Liver (tissue), 9 donors: ENCODE data around the gene ZNF524. TPM values are rescaled to one million over a fixed set of nuclear protein-coding genes. Genes with fewer than 3 reads are reported as not detected.

Experiments used
- DNase-seq: peaks from one replicate; pipeline ENCODE4 v3.0.0-alpha.2; 2017; ENCODE audit warnings: low spot score
- H3K27ac ChIP-seq, 2 donors: one replicate each; pipeline ENCODE4 v1.7.0; 2013; ENCODE audit warnings: inconsistent platforms in 2 of 2, low read length in 2 of 2, control low read depth in 1 of 2, low read depth in 1 of 2, mild to moderate bottlenecking in 1 of 2
- H3K27me3 ChIP-seq, 4 donors: one replicate each; pipeline versions ENCODE4 v1.6.1 to v1.7.0; 2013; ENCODE audit warnings: low read length in 3 of 4, inconsistent platforms in 1 of 4, mild to moderate bottlenecking in 1 of 4, moderate library complexity in 1 of 4; ENCODE audit not compliant: control insufficient read depth in 4 of 4, insufficient read depth in 4 of 4
- H3K36me3 ChIP-seq, 4 donors: one replicate each; pipeline versions ENCODE4 v1.6.1 to v1.7.0; 2013; ENCODE audit warnings: low read length in 3 of 4, mild to moderate bottlenecking in 3 of 4, low read depth in 1 of 4, moderate library complexity in 1 of 4; ENCODE audit not compliant: control insufficient read depth in 4 of 4, insufficient read depth in 3 of 4
- H3K4me1 ChIP-seq, 4 donors: one replicate each; pipeline versions ENCODE4 v1.6.1 to v1.7.0; 2013; ENCODE audit warnings: low read length in 3 of 4, mild to moderate bottlenecking in 3 of 4, moderate library complexity in 1 of 4; ENCODE audit not compliant: control insufficient read depth in 4 of 4, insufficient read depth in 4 of 4
- H3K4me3 ChIP-seq, 3 donors: one replicate each; pipeline versions ENCODE4 v1.6.1 to v1.7.0; 2013; ENCODE audit warnings: low read length in 3 of 3, control low read depth in 1 of 3, low read depth in 1 of 3, mild to moderate bottlenecking in 1 of 3
- H3K9ac ChIP-seq, 2 donors: one replicate each; pipeline ENCODE4 v1.7.0; 2013; ENCODE audit warnings: low read length in 2 of 2, mild to moderate bottlenecking in 2 of 2, moderate library complexity in 2 of 2, control low read depth in 1 of 2, low read depth in 1 of 2
- H3K9me3 ChIP-seq, 4 donors: one replicate each; pipeline versions ENCODE4 v1.6.1 to v1.7.0; 2013; ENCODE audit warnings: low read length in 3 of 4; ENCODE audit not compliant: control insufficient read depth in 4 of 4
- ATF3 ChIP-seq: IDR thresholded peaks from 2 replicates; pipeline ENCODE4 v1.6.1; 2016; ENCODE audit warnings: antibody characterized with exemption
- CTCF ChIP-seq: fragments of 150-350 bp; IDR thresholded peaks from 2 replicates; pipeline ENCODE4 v1.5.1; 2017; ENCODE audit warnings: improper control_type of control experiment, low read depth, low read length; ENCODE audit not compliant: missing input control
- EGR1 ChIP-seq, 2 donors: IDR thresholded peaks; 2 replicates each; pipeline ENCODE4 v1.6.1; 2016 to 2018; ENCODE audit warnings: antibody characterized with exemption in 2 of 2, low read depth in 2 of 2
- FOXA1 ChIP-seq: IDR thresholded peaks from 2 replicates; pipeline ENCODE4 v1.6.1; 2016; ENCODE audit warnings: antibody characterized with exemption
- FOXA2 ChIP-seq: IDR thresholded peaks from 2 replicates; pipeline ENCODE4 v1.6.1; 2016; ENCODE audit warnings: antibody characterized with exemption
- GABPA ChIP-seq, 2 donors: IDR thresholded peaks in 1 of 2; conservative IDR thresholded peaks in 1 of 2; 2 replicates each; pipeline ENCODE4 v1.6.1; 2016; ENCODE audit warnings: antibody characterized with exemption in 2 of 2, mild to moderate bottlenecking in 1 of 2, moderate library complexity in 1 of 2
- JUND ChIP-seq, 2 donors: IDR thresholded peaks; 2 replicates each; pipeline ENCODE4 v1.6.1; 2016; ENCODE audit warnings: antibody characterized with exemption in 2 of 2
- MAX ChIP-seq: IDR thresholded peaks from 2 replicates; pipeline ENCODE4 v1.6.1; 2016; ENCODE audit warnings: antibody characterized with exemption
- NR2F2 ChIP-seq: IDR thresholded peaks from 2 replicates; pipeline ENCODE4 v1.6.1; 2016; ENCODE audit warnings: antibody characterized with exemption
- RAD21 ChIP-seq, 2 donors: IDR thresholded peaks; 2 replicates each; pipeline ENCODE4 v1.6.1; 2016; ENCODE audit warnings: antibody characterized with exemption in 2 of 2, mild to moderate bottlenecking in 2 of 2
- REST ChIP-seq: IDR thresholded peaks from 2 replicates; pipeline ENCODE4 v1.6.1; 2016; ENCODE audit warnings: antibody characterized with exemption, mild to moderate bottlenecking
- RXRA ChIP-seq, 2 donors: IDR thresholded peaks; 2 replicates each; pipeline ENCODE4 v1.6.1; 2017 to 2018; ENCODE audit warnings: antibody characterized with exemption in 2 of 2, mild to moderate bottlenecking in 1 of 2
- SP1 ChIP-seq: IDR thresholded peaks from 2 replicates; pipeline ENCODE4 v1.6.1; 2018; ENCODE audit warnings: antibody characterized with exemption, mild to moderate bottlenecking
- TAF1 ChIP-seq: conservative IDR thresholded peaks from 2 replicates; pipeline ENCODE4 v1.6.1; 2016; ENCODE audit warnings: antibody characterized with exemption, mild to moderate bottlenecking
- YY1 ChIP-seq: IDR thresholded peaks from 2 replicates; pipeline ENCODE4 v1.6.1; 2016; ENCODE audit warnings: antibody characterized with exemption, mild to moderate bottlenecking
- WGBS: extraction: QIAGEN DNeasy Blood & Tissue Kit; methylation state at CpG from one replicate; pipeline ENCODE4 v1.1.7; 2013; 5-methylcytosine and 5-hydroxymethylcytosine counted together
- polyA plus RNA-seq, 2 donors: library from polyadenylated mRNA; stranded (reverse) in 1 of 2; unstranded in 1 of 2; fragments of 200-250 nt in 1 of 2; fragments of >200 nt in 1 of 2; fragmentation: Nextera tagmentation in 1 of 2; extraction: Ambion mirVana in 1 of 2; gene quantifications; one replicate each; pipeline versions ENCODE4 v1.2.1 to v1.2.3, GENCODE V29; 2013 to 2015
- total RNA-seq, 2 donors: library from RNA; depleted of rRNA; stranded (reverse); fragments of >200 nt; gene quantifications; one replicate each; pipeline ENCODE4 v1.2.3, GENCODE V29; 2014
- donor health status: healthy.
- donor health status: healthy.
- donor health status: healthy.
- donor health status: healthy.
- donor health status: healthy.

The ZNF524 gene
- total and polyA plus RNA-seq, 4 donors: 6.7 to 12.3 (median 10.2) TPM

- Histone ChIP-seq H3K4me3 (no peak overlapping the region), H3K9ac (no peak overlapping the region), H3K27ac (no peak overlapping the region), H3K4me1 (peaks cover 0 to 9% (median 7%) of the 10 kb centered on the region in 4 donors), H3K9me3 (no peaks in the 10 kb centered on the region), H3K27me3 (no peaks in the 10 kb centered on the region), H3K36me3 (peaks cover 0 to 20% (median 11%) of the 10 kb centered on the region in 4 donors)
- TF ChIP-seq FOXA1: no peak
- TF ChIP-seq GABPA (IDR thresholded peaks at IDR 0.05 in 1 of 2, conservative IDR thresholded peaks at IDR 0.05 in 1 of 2): no peak
- TF ChIP-seq SP1: no peak
- TF ChIP-seq NR2F2: no peak
- TF ChIP-seq TAF1: no peak
- TF ChIP-seq CTCF: no peak
- no peak for TF ChIP-seq REST
- TF ChIP-seq MAX: no peak
- no peak for TF ChIP-seq FOXA2
- no peak for TF ChIP-seq YY1
- no peak for TF ChIP-seq ATF3
- TF ChIP-seq RXRA (IDR thresholded peaks at IDR 0.05): no peak
- no peak for TF ChIP-seq RAD21 (IDR thresholded peaks at IDR 0.05)
- DNase-seq: no peak
- 84% methylated on average over 15 of the region's 15 CpGs for WGBS
Observed at GRCh38 chr19:55611300-55611982, 11.4 kb downstream of the ZNF524 start.

GRCh38 chr19:55611983-55612645, 12.0 kb downstream of the ZNF524 start:
- peaks cover 0 to 24% (median 12%) of the 10 kb centered on the region in 4 donors for H3K36me3 ChIP-seq
- WGBS: 88% methylated on average over 3 of the region's 3 CpGs
- H3K4me1 ChIP-seq: peaks cover 0 to 2% (median under 1%) of the 10 kb centered on the region in 4 donors
- no peaks in the 10 kb centered on the region for H3K9me3 ChIP-seq
- TF ChIP-seq RAD21 (IDR thresholded peaks at IDR 0.05) (no peak), EGR1 (IDR thresholded peaks at IDR 0.05; ENCODE audit: low read depth in 2 of 2) (no peak), FOXA2 (no peak), FOXA1 (no peak), SP1 (no peak), JUND (IDR thresholded peaks at IDR 0.05) (no peak), REST (no peak)
- no peak overlapping the region for H3K9ac ChIP-seq
- no peak overlapping the region for H3K4me3 ChIP-seq
- H3K27me3 ChIP-seq: no peaks in the 10 kb centered on the region
- no peak overlapping the region for H3K27ac ChIP-seq
- DNase-seq: no peak
